K562 (cell line): Measurements from ENCODE around the gene RNF44. TPM values are rescaled to one million over a fixed set of nuclear protein-coding genes. Genes with fewer than 3 reads are reported as not detected.

Experiments
- CBFB ChIP-seq: sonication (generic); formaldehyde crosslinking; IDR thresholded peaks from 2 replicates; pipeline ENCODE4 v1.4.0; 2020; ENCODE audit warnings: mild to moderate bottlenecking, missing genetic modification reagents
- E2F3 ChIP-seq: fragments of 250-450 bp; sonication (Bioruptor Pico); IDR thresholded peaks from 2 replicates; pipeline ENCODE4 v1.4.0; 2020; ENCODE audit warnings: mild to moderate bottlenecking
- FOXK1 ChIP-seq: sonication (generic); formaldehyde crosslinking; IDR thresholded peaks from 2 replicates; pipeline ENCODE4 v1.8.0; 2022; ENCODE audit warnings: missing genetic modification reagents, mild to moderate bottlenecking, borderline replicate concordance
- HOXB6 ChIP-seq: fragments of 250-450 bp; sonication (Bioruptor Pico); IDR thresholded peaks from 2 replicates; pipeline ENCODE4 v1.5.1; 2022; ENCODE audit warnings: mild to moderate bottlenecking, borderline replicate concordance
- PRPF4 ChIP-seq: fragments of 200-400 bp; formaldehyde crosslinking; IDR thresholded peaks from one replicate; pipeline ENCODE4 v1.6.1; 2017; ENCODE audit warnings: low read length, low read depth, mild to moderate bottlenecking; ENCODE audit not compliant: insufficient read depth, poor library complexity, severe bottlenecking
- SMAD3 ChIP-seq: fragments of 450-650 bp; formaldehyde crosslinking; conservative IDR thresholded peaks from 2 replicates; pipeline ENCODE4 v1.4.0; 2020; ENCODE audit warnings: mild to moderate bottlenecking
- TAF9B ChIP-seq: fragments of 450-650 bp; IDR thresholded peaks from 2 replicates; pipeline ENCODE4 v1.6.1; 2018; ENCODE audit warnings: mild to moderate bottlenecking; ENCODE audit not compliant: partially characterized antibody
- ZNF140 ChIP-seq: fragments of 250-450 bp; sonication (Bioruptor Pico); IDR thresholded peaks from 2 replicates; pipeline ENCODE4 v1.8.0; 2021; ENCODE audit warnings: moderate library complexity, mild to moderate bottlenecking, inconsistent platforms
- polyA plus RNA-seq, 8 experiments: library from polyadenylated mRNA; depleted of rRNA in 4 of 8; stranded (reverse) in 5 of 8; unstranded in 3 of 8; fragments of >200 nt; fragmentation: Nextera tagmentation in 2 of 8; fragmentation: Illumina TruSeq in 1 of 8; extraction: Ambion mirVana in 2 of 8; extraction: Trizol in 1 of 8; gene quantifications; 2 replicates each; pipeline versions ENCODE4 v1.2.1 to v1.2.3, GENCODE V29; 2011 to 2014; ENCODE audit warnings: inconsistent platforms in 1 of 8, missing spikeins in 1 of 8
- total RNA-seq, 7 experiments: library from RNA; depleted of rRNA in 6 of 7; stranded (reverse); fragments of >200 nt in 6 of 7; fragmentation: Illumina TruSeq in 2 of 7; extraction: Trizol in 2 of 7; gene quantifications; 2 replicates each; pipeline versions ENCODE4 v1.2.1 to v1.2.3, GENCODE V29; 2011 to 2021; ENCODE audit warnings: low replicate concordance in 1 of 7
- TF ChIP-seq, protein P1 (sequence below): fragments of 250-450 bp; sonication (Bioruptor Pico); IDR thresholded peaks from 2 replicates; pipeline ENCODE4 v1.4.0; 2020
- TF ChIP-seq, protein P2 (sequence below): fragments of 450-650 bp; IDR thresholded peaks from 2 replicates; pipeline ENCODE4 v1.6.1; 2016; ENCODE audit warnings: mild to moderate bottlenecking
- TF ChIP-seq, protein P3 (sequence below): fragments of 200-400 bp; formaldehyde crosslinking; IDR thresholded peaks from 2 replicates; pipeline ENCODE4 v1.6.1; 2017; ENCODE audit warnings: mild to moderate bottlenecking, low read depth, low read length, moderate library complexity
- TF ChIP-seq, protein P4 (sequence below): fragments of 250-450 bp; sonication (Bioruptor Pico); IDR thresholded peaks from 2 replicates; pipeline ENCODE4 v1.5.0; 2021
- TF ChIP-seq, protein P5 (sequence below), 2 experiments: fragments of 450-650 bp in 1 of 2; sonication (generic) in 1 of 2; formaldehyde crosslinking in 1 of 2; IDR thresholded peaks in 1 of 2; conservative IDR thresholded peaks in 1 of 2; 2 replicates each; pipeline versions ENCODE4 v1.6.1 to v1.8.1; 2016 to 2023; ENCODE audit warnings: mild to moderate bottlenecking in 2 of 2, moderate library complexity in 2 of 2, inconsistent platforms in 1 of 2, missing genetic modification reagents in 1 of 2

RNF44 gene
- total and polyA plus RNA-seq, 9 of the 15 experiments (the other 6 are each of a cell fraction or from before 2014, with no cell fraction given), result 1.6 to 82.6 (median 7.4) TPM

DNA sequence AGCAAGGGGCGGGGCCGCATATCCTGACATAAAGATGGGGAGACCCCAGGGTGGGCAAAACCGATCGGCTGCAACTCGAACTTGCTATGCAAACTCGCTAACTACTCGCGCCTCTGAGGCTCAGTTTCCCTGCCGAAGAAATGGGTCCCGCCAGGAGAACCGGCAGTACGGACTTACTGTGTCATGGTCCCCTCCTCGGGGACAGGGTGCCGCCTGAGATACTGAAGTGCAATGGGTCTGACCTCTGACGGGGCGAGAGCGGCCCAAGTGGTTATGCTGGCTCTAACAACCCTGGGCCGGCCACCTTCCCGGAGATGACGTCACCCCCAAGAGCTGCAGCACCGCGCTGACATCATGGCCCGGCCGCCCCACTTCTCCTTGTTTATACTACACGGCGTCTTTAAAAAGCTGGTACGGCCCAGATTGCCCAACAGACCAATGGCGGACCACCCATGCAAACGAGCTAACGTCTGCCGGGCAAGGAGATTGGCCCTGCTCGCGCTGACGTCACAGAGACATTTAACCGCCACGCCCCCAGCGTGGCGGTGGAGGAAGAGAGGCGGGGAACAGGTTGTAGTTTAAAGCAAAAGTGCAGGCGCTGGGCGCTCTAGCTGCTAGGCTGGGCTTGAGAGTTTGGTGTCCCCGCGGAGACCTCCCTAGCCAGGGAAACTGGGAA, 490 bp upstream of the RNF44 start (continued):
- TF ChIP-seq, protein P1, sequence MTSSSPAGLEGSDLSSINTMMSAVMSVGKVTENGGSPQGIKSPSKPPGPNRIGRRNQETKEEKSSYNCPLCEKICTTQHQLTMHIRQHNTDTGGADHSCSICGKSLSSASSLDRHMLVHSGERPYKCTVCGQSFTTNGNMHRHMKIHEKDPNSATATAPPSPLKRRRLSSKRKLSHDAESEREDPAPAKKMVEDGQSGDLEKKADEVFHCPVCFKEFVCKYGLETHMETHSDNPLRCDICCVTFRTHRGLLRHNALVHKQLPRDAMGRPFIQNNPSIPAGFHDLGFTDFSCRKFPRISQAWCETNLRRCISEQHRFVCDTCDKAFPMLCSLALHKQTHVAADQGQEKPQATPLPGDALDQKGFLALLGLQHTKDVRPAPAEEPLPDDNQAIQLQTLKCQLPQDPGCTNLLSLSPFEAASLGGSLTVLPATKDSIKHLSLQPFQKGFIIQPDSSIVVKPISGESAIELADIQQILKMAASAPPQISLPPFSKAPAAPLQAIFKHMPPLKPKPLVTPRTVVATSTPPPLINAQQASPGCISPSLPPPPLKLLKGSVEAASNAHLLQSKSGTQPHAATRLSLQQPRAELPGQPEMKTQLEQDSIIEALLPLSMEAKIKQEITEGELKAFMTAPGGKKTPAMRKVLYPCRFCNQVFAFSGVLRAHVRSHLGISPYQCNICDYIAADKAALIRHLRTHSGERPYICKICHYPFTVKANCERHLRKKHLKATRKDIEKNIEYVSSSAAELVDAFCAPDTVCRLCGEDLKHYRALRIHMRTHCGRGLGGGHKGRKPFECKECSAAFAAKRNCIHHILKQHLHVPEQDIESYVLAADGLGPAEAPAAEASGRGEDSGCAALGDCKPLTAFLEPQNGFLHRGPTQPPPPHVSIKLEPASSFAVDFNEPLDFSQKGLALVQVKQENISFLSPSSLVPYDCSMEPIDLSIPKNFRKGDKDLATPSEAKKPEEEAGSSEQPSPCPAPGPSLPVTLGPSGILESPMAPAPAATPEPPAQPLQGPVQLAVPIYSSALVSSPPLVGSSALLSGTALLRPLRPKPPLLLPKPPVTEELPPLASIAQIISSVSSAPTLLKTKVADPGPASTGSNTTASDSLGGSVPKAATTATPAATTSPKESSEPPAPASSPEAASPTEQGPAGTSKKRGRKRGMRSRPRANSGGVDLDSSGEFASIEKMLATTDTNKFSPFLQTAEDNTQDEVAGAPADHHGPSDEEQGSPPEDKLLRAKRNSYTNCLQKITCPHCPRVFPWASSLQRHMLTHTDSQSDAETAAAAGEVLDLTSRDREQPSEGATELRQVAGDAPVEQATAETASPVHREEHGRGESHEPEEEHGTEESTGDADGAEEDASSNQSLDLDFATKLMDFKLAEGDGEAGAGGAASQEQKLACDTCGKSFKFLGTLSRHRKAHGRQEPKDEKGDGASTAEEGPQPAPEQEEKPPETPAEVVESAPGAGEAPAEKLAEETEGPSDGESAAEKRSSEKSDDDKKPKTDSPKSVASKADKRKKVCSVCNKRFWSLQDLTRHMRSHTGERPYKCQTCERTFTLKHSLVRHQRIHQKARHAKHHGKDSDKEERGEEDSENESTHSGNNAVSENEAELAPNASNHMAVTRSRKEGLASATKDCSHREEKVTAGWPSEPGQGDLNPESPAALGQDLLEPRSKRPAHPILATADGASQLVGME (CRISPR knock-in tag), result peak; percentile 79; the same call in 1 of the 2 replicates
- TF ChIP-seq, protein P2, sequence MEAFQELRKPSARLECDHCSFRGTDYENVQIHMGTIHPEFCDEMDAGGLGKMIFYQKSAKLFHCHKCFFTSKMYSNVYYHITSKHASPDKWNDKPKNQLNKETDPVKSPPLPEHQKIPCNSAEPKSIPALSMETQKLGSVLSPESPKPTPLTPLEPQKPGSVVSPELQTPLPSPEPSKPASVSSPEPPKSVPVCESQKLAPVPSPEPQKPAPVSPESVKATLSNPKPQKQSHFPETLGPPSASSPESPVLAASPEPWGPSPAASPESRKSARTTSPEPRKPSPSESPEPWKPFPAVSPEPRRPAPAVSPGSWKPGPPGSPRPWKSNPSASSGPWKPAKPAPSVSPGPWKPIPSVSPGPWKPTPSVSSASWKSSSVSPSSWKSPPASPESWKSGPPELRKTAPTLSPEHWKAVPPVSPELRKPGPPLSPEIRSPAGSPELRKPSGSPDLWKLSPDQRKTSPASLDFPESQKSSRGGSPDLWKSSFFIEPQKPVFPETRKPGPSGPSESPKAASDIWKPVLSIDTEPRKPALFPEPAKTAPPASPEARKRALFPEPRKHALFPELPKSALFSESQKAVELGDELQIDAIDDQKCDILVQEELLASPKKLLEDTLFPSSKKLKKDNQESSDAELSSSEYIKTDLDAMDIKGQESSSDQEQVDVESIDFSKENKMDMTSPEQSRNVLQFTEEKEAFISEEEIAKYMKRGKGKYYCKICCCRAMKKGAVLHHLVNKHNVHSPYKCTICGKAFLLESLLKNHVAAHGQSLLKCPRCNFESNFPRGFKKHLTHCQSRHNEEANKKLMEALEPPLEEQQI, result no peak
- TF ChIP-seq SMAD3 (CRISPR knock-in tag) (peak; percentile 71; the same call in 1 of the 2 replicates), FOXK1 (CRISPR knock-in tag) (peak; percentile 99), ZNF140 (CRISPR knock-in tag) (no peak), CBFB (CRISPR knock-in tag) (0 out of 2 replicates have a peak, but pooled peaks have one; percentile 18), TAF9B (peak; percentile 45), HOXB6 (no peak), PRPF4 (no peak), E2F3 (peak; percentile 63; the same call in 1 of the 2 replicates)
- TF ChIP-seq, protein P3, sequence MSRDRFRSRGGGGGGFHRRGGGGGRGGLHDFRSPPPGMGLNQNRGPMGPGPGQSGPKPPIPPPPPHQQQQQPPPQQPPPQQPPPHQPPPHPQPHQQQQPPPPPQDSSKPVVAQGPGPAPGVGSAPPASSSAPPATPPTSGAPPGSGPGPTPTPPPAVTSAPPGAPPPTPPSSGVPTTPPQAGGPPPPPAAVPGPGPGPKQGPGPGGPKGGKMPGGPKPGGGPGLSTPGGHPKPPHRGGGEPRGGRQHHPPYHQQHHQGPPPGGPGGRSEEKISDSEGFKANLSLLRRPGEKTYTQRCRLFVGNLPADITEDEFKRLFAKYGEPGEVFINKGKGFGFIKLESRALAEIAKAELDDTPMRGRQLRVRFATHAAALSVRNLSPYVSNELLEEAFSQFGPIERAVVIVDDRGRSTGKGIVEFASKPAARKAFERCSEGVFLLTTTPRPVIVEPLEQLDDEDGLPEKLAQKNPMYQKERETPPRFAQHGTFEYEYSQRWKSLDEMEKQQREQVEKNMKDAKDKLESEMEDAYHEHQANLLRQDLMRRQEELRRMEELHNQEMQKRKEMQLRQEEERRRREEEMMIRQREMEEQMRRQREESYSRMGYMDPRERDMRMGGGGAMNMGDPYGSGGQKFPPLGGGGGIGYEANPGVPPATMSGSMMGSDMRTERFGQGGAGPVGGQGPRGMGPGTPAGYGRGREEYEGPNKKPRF, result no peak
- TF ChIP-seq, protein P4, sequence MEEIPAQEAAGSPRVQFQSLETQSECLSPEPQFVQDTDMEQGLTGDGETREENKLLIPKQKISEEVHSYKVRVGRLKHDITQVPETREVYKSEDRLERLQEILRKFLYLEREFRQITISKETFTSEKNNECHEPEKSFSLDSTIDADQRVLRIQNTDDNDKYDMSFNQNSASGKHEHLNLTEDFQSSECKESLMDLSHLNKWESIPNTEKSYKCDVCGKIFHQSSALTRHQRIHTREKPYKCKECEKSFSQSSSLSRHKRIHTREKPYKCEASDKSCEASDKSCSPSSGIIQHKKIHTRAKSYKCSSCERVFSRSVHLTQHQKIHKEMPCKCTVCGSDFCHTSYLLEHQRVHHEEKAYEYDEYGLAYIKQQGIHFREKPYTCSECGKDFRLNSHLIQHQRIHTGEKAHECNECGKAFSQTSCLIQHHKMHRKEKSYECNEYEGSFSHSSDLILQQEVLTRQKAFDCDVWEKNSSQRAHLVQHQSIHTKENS, result no peak
- TF ChIP-seq, protein P5, sequence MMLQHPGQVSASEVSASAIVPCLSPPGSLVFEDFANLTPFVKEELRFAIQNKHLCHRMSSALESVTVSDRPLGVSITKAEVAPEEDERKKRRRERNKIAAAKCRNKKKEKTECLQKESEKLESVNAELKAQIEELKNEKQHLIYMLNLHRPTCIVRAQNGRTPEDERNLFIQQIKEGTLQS (IDR thresholded peaks at IDR 0.05), result peak; percentile 100
- TF ChIP-seq, protein P5 (CRISPR knock-in tag; conservative IDR thresholded peaks at IDR 0.05), result peak; percentile 89; the same call in 1 of the 2 replicates
